ENCODE measurements around the gene HERPUD1.
A peak's percentile ranks its signal among the peaks of the same experiment; 100 is the strongest.

Gene HERPUD1

DNA sequence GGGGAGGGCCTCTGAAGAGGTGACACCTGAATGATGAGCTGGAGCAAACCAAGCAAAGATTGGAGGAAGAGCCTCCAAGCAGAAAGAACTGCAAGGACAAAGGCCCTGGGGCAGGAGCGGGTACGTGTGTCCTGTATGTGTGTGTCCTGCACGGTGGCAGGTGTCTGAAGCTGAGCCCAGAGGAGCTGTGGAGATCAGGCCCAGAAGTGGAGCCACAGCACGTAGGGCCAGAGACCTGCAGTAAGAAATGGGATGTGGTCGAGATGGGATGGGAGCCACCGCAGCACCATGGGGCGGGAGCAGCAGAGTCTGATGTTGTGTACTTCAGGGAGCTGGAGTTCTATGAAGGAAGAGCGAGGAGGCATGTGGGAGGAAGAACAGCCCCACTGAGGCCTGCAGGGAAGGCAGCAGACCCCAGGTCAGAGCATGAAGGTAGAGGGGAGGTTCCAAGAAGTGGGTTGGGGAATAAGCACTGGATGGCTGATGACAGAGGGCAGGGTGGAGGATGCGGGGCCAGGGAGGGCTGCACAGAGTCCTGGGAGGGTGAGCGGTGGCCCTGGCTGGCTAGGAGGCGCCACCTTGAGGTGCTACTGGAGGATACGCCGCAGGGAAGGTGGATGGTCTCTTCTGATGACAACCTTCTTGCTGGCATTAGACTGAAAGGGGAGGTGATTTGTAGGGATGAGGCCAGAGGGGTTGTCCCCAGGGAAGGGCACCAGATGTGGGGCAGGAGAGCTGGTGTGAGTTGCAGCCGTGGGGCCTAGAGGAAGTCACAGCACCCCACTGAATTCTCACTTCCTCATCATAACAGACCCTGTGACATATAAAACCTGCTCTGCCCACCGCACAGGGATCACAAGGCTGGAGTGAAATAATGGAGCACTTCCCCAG, 19.2 kb downstream of the HERPUD1 start:
- Histone ChIP-seq H3K4me1 (ENCODE audit: control insufficient read depth, insufficient read depth, low read length) (no peaks in the 10 kb centered on the region), H3K4me2 (ENCODE audit: low read length) (no peak overlapping the region), H3K36me3 (ENCODE audit: insufficient read depth, low read length) (peaks cover 7% of the 10 kb centered on the region), H3K9me3 (replicated peaks; ENCODE audit: low read length) (no peaks in the 10 kb centered on the region), H3K4me3 (ENCODE audit: low read length) (no peak overlapping the region), H3K9ac (ENCODE audit: low read depth, low read length) (no peak overlapping the region), H3K27me3 (ENCODE audit: control insufficient read depth, insufficient read depth, low read length) (no peaks in the 10 kb centered on the region)

DNA sequence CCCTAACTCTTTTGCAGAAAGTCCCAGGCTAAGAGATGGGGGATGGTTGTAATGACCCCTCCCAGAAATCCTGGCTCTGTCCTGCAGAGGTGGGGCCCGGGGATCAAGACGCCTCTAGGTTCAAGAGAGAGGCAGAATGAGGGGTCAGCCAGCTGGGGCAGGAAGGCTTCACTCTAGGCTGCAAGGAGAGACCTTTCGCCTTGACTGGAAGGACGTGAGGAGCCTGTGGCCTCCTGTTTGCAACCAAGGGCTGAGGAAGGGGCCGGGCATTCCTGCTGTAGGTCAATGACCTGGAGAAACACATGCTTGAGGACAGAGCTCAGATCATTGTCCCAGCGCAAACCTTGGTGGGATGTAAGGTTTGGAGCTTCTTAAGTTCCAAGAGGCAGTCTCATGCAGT, 21.1 kb downstream of the HERPUD1 start:
- Histone ChIP-seq H3K9me3 (replicated peaks; ENCODE audit: low read length) (no peaks in the 10 kb centered on the region), H3K4me2 (ENCODE audit: low read length) (no peak overlapping the region), H3K36me3 (ENCODE audit: insufficient read depth, low read length) (no peaks in the 10 kb centered on the region), H3K9ac (ENCODE audit: low read depth, low read length) (no peak overlapping the region), H3K4me3 (ENCODE audit: low read length) (no peak overlapping the region), H3K27me3 (ENCODE audit: control insufficient read depth, insufficient read depth, low read length) (no peaks in the 10 kb centered on the region), H3K4me1 (ENCODE audit: control insufficient read depth, insufficient read depth, low read length) (no peaks in the 10 kb centered on the region)

DNA sequence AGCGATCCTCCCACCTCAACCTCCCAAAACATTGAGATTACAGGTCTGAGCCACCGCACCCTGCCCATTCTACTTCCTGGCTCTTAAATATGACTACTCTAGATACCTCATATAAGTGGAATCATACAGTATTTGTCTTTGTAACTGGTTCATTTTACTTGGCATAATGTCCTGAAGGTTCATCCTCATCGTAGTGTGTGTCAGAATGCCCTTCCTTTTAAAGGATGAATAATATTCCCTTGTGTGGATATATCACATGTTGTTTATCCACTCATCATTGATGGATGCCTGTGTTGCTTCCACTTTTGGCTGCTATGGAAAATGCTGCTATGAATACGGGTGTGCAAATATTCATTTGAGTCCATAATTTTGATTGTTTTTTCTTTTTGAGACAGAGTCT, 24.1 kb downstream of the HERPUD1 start:
- Histone ChIP-seq H3K27me3 (ENCODE audit: control insufficient read depth, insufficient read depth, low read length) (no peaks in the 10 kb centered on the region), H3K4me2 (ENCODE audit: low read length) (no peak overlapping the region), H3K9ac (ENCODE audit: low read depth, low read length) (no peak overlapping the region), H3K4me1 (ENCODE audit: control insufficient read depth, insufficient read depth, low read length) (peaks cover 3% of the 10 kb centered on the region), H3K9me3 (replicated peaks; ENCODE audit: low read length) (no peaks in the 10 kb centered on the region), H3K4me3 (ENCODE audit: low read length) (no peak overlapping the region), H3K36me3 (ENCODE audit: insufficient read depth, low read length) (no peaks in the 10 kb centered on the region)

DNA sequence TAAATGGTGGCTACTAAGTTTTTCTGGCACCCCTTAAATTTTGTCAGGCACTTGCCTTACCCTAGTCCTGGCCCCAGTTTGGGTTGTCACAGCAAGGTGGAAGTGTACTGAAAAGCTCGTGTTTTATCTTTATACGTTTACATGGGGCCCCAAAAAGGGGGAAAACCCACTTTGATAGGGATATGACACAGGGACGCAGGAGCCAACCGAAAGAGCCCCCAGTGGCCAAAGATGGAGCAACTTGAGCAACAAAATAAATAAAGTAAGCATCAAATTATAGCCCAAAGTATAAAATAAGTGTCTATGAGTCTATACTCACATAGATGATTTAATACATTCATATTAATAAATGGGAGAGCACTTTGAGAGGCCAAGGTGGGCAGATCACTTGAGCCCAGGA, 24.8 kb downstream of the HERPUD1 start:
- no peak overlapping the region for H3K4me2 ChIP-seq (ENCODE audit: low read length)
- no peaks in the 10 kb centered on the region for H3K9me3 ChIP-seq (replicated peaks; ENCODE audit: low read length)
- no peaks in the 10 kb centered on the region for H3K36me3 ChIP-seq (ENCODE audit: insufficient read depth, low read length)
- H3K27me3 ChIP-seq (ENCODE audit: control insufficient read depth, insufficient read depth, low read length): no peaks in the 10 kb centered on the region
- H3K9ac ChIP-seq (ENCODE audit: low read depth, low read length): no peak overlapping the region
- H3K4me1 ChIP-seq (ENCODE audit: control insufficient read depth, insufficient read depth, low read length): peaks cover 10% of the 10 kb centered on the region
- H3K4me3 ChIP-seq (ENCODE audit: low read length): no peak overlapping the region

DNA sequence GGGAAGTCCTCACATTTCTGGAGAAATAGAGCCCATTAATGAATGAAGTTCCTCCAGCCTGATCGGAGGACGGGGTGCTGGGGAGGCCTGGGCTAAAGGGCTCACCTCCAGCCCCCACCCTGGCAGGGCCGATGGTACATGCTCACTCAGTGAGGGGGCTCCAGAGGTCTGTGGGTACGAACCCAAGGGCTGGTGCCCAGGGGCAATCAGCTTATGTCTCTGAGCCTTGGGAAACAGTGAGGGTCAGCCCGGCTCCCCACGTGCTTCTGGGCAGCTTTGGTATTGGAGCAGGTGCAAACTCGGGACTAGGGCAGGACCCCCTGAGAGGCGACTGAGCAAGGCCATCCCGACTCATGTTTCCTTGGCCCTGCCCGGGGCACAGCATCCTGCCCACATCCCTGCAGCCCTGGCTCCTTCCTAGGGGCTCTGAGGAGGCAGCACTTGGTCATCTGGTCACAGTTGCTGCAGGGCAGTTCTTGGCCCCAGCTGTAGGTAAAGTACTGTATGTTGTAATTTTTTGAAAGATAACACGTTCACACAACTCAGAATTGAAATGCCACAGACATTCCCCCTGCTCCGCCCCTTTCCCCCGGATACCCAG, 28.8 kb downstream of the HERPUD1 start:
- no peak overlapping the region for H3K4me3 ChIP-seq (ENCODE audit: low read length)
- no peaks in the 10 kb centered on the region for H3K36me3 ChIP-seq (ENCODE audit: insufficient read depth, low read length)
- no peak overlapping the region for H3K9ac ChIP-seq (ENCODE audit: low read depth, low read length)
- H3K9me3 ChIP-seq (replicated peaks; ENCODE audit: low read length): peaks cover 5% of the 10 kb centered on the region
- H3K4me2 ChIP-seq (ENCODE audit: low read length): no peak overlapping the region
- H3K27me3 ChIP-seq (ENCODE audit: control insufficient read depth, insufficient read depth, low read length): no peaks in the 10 kb centered on the region
- peaks cover 26% of the 10 kb centered on the region for H3K4me1 ChIP-seq (ENCODE audit: control insufficient read depth, insufficient read depth, low read length)

DNA sequence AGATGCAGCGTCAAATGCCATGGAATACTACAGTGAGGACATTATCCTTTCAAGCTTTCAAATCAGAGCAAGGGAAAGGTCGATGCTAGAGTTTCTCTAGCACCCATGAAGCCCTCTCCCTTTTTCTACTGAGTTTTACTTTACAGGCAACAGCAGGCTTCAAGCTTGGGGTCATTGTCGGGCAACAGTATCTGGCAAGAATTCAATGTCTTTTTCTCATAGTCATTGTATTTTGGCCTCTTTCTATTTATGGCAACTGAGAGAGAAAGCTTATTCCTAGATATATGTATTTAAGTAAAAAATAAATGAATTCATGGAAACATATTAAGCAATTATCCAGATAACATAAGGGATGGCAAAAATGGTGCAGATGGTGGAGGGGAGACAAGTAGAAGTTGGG, 29.4 kb downstream of the HERPUD1 start:
- Histone ChIP-seq H3K4me3 (ENCODE audit: low read length) (no peak overlapping the region), H3K36me3 (ENCODE audit: insufficient read depth, low read length) (no peaks in the 10 kb centered on the region), H3K4me1 (ENCODE audit: control insufficient read depth, insufficient read depth, low read length) (peaks cover 32% of the 10 kb centered on the region), H3K9ac (ENCODE audit: low read depth, low read length) (no peak overlapping the region), H3K4me2 (ENCODE audit: low read length) (no peak overlapping the region), H3K27me3 (ENCODE audit: control insufficient read depth, insufficient read depth, low read length) (no peaks in the 10 kb centered on the region), H3K9me3 (replicated peaks; ENCODE audit: low read length) (peaks cover 5% of the 10 kb centered on the region)

DNA sequence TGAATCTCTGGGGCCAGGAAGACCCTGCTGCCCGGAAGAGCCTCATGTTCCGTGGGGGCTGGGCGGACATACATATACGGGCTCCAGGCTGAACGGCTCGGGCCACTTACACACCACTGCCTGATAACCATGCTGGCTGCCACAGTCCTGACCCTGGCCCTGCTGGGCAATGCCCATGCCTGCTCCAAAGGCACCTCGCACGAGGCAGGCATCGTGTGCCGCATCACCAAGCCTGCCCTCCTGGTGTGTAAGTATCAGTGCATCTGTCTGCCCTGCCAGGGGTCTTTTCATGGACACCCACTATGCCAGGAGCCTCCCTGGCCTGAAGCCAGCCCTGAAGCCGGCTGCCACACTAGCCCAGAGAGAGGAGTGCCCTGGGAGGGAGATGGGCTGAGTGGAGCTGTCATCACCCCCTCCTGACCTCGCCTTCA, 29.9 kb downstream of the HERPUD1 start, which contains the start of gene CETP:
TSS of gene CETP (plus strand) at position 100 of the 431 bp plus-strand sequence. CDS start at position 130, 30 bp downstream.
- no peak within 1 kb of the TSS for H3K9ac ChIP-seq (ENCODE audit: low read depth, low read length)
- no peak within 1 kb of the TSS for H3K4me3 ChIP-seq (ENCODE audit: low read length)
- peaks cover 5% of the 10 kb centered on the region for H3K9me3 ChIP-seq (replicated peaks; ENCODE audit: low read length)
- no peaks in the 10 kb centered on the region for H3K36me3 ChIP-seq (ENCODE audit: insufficient read depth, low read length)
- H3K4me1 ChIP-seq (ENCODE audit: control insufficient read depth, insufficient read depth, low read length): peaks cover 33% of the 10 kb centered on the region
- no peak within 1 kb of the TSS for H3K4me2 ChIP-seq (ENCODE audit: low read length)
- no peaks in the 10 kb centered on the region for H3K27me3 ChIP-seq (ENCODE audit: control insufficient read depth, insufficient read depth, low read length)

DNA sequence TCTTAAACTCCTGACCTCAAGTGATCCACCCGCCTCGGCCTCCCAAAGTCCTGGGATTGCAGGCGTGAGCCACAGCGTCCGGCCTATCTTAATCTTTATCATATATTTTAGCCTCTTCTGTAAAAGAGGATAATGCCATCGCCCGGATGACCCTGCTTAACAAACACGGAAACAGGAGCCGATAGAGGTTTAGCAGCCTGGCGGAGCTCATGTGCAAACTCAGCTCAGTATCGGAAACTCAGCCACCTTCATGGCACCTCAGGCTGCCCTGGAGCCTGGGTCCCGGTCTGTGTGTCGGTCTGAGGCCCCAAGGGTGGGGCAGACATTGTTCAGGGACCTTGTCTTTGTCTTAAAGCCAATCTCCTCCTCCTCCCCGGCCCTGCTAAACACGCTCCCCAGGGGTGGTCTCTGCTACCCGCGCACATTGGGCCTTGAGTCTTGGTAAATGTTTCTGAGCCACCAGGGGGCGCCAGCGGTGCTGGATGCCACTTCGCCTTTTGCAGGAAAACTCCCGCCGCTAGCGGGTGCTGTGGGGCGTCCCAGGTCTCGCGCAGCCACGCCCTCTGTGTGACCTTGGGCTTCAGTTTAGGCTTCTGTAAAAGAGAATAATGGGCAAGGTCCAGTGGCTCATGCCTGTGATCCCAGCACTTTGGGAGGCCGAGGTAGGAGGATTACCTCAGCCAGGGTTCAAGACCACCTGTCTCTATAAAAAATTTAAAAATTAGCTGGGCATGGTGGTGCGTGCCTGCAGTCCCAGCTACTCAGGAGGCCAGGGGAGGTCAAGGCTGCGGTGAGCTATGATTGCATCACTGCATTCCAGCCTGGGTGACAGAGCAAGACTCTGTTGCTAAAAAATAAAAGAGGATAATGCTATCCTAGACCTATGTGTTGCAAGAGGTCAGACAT, 32.6 kb downstream of the HERPUD1 start:
- no peak overlapping the region for H3K4me2 ChIP-seq (ENCODE audit: low read length)
- no peaks in the 10 kb centered on the region for H3K27me3 ChIP-seq (ENCODE audit: control insufficient read depth, insufficient read depth, low read length)
- H3K4me3 ChIP-seq (ENCODE audit: low read length): no peak overlapping the region
- peaks cover 5% of the 10 kb centered on the region for H3K9me3 ChIP-seq (replicated peaks; ENCODE audit: low read length)
- no peaks in the 10 kb centered on the region for H3K36me3 ChIP-seq (ENCODE audit: insufficient read depth, low read length)
- H3K9ac ChIP-seq (ENCODE audit: low read depth, low read length): no peak overlapping the region
- H3K4me1 ChIP-seq (ENCODE audit: control insufficient read depth, insufficient read depth, low read length): peaks cover 33% of the 10 kb centered on the region

DNA sequence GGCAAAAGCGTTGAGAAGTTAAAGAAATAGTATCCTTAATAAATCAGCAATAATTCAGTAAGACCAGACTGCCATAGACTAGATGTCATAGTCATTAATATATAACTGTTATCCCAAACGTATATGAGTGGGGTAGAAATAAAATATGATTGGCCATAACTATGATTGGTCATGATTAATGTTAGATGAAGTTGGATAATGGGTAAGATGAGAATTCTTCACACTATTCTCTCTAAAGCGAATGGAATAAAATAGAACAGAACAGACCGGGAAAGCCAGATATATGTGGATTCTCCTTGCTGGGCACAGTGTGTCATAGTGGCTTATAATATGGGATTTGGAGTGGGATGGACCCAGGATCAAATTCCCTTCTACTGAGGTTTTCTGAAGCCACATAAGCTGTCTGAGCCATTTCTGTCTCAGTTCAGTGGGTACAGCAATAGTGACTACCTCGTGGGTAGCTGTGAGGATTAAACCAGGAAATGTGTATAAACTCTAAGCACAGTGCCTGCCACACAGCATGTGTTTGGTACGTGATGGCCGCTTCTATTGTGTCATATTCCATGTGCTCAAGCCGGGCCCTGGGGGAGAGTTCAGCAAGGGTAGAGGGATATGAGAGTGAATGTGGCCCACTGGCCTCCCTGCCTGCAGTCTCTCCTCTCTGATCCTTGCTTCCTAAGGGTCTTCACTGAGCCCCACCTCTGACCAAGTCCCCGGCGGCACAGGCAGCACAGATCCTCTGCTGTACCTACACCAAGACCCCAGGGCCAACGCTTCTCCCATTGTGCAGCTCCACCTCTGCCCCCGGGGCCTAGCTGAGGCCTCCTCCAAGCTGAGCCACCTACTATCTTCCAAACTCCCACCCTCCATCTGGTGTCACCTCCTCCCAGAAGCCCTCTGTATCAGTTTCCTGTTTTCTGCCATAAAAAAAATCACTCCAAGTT, 33.5 kb downstream of the HERPUD1 start:
- peaks cover 5% of the 10 kb centered on the region for H3K9me3 ChIP-seq (replicated peaks; ENCODE audit: low read length)
- no peaks in the 10 kb centered on the region for H3K36me3 ChIP-seq (ENCODE audit: insufficient read depth, low read length)
- H3K4me3 ChIP-seq (ENCODE audit: low read length): no peak overlapping the region
- H3K9ac ChIP-seq (ENCODE audit: low read depth, low read length): peak overlapping the region; percentile 44
- peaks cover 33% of the 10 kb centered on the region for H3K4me1 ChIP-seq (ENCODE audit: control insufficient read depth, insufficient read depth, low read length)
- H3K4me2 ChIP-seq (ENCODE audit: low read length): peak overlapping the region; percentile 46
- peaks cover 4% of the 10 kb centered on the region for H3K27me3 ChIP-seq (ENCODE audit: control insufficient read depth, insufficient read depth, low read length)

DNA sequence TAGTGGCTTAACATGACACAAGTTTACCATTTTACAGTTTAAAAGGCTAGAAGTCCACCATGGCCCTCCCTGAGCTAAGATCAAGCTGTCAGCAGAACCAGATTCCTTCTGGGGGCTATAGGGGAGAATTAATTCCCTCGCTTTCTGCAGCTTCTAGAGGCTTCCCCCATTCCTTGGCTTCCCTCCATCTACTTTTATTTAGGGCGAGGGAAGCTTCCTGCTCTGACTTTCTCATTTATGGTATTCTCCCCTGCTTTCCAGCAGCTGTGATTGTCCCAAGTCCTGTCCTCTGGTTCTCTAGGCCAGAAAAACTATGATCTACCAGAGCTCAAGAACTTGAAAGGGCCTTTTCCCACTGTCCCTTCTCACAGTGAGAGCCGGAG, 34.1 kb downstream of the HERPUD1 start:
- Histone ChIP-seq H3K36me3 (ENCODE audit: insufficient read depth, low read length) (no peaks in the 10 kb centered on the region), H3K27me3 (ENCODE audit: control insufficient read depth, insufficient read depth, low read length) (peaks cover 11% of the 10 kb centered on the region), H3K9me3 (replicated peaks; ENCODE audit: low read length) (peaks cover 5% of the 10 kb centered on the region), H3K4me3 (ENCODE audit: low read length) (no peak overlapping the region), H3K4me1 (ENCODE audit: control insufficient read depth, insufficient read depth, low read length) (peaks cover 30% of the 10 kb centered on the region), H3K4me2 (ENCODE audit: low read length) (no peak overlapping the region), H3K9ac (ENCODE audit: low read depth, low read length) (peak overlapping the region; percentile 44)
